Esophagus squamous epithelium (tissue), 5 donors: ENCODE results near the gene SAMD7. TPM values are rescaled to one million over a fixed set of nuclear protein-coding genes. Genes with fewer than 3 reads are reported as not detected.

Experiments used
- DNase-seq: peaks from one replicate; lab custom pipeline; 2025; lab: John Stamatoyannopoulos, UW
- H3K27ac ChIP-seq, 4 donors: fragments of 200-600 bp; sonication (generic); one replicate each; pipeline ENCODE4 v1.5.1; 2016 to 2019; ENCODE audit warnings: mild to moderate bottlenecking in 1 of 4
- H3K27me3 ChIP-seq, 4 donors: fragments of 200-600 bp; sonication (generic); 1 replicate in 3 of 4; 2 replicates in 1 of 4; pipeline versions ENCODE4 v1.5.1 to v1.6.0; 2017 to 2021; ENCODE audit warnings: antibody characterized with exemption in 1 of 4
- H3K36me3 ChIP-seq, 3 donors: fragments of 200-600 bp; sonication (generic); one replicate each; pipeline ENCODE4 v1.5.1; 2016 to 2019
- H3K4me1 ChIP-seq, 3 donors: fragments of 200-600 bp; sonication (generic); one replicate each; pipeline ENCODE4 v1.5.1; 2017 to 2019
- H3K4me3 ChIP-seq, 4 donors: fragments of 200-600 bp; sonication (generic); 1 replicate in 3 of 4; 2 replicates in 1 of 4; pipeline ENCODE4 v1.5.1; 2016 to 2019; ENCODE audit warnings: mild to moderate bottlenecking in 2 of 4, moderate library complexity in 1 of 4
- H3K9me3 ChIP-seq, 3 donors: fragments of 200-600 bp; sonication (generic); one replicate each; pipeline ENCODE4 v1.5.1; 2016 to 2019
- CTCF ChIP-seq, 6 experiments: fragments of 450-650 bp in 4 of 6; fragments of 200-600 bp in 2 of 6; sonication (generic) in 2 of 6; IDR thresholded peaks; one replicate each; pipeline ENCODE4 v1.5.1; 2016 to 2019; ENCODE audit warnings: antibody characterized with exemption in 6 of 6, mild to moderate bottlenecking in 4 of 6, moderate library complexity in 4 of 6
- POLR2A ChIP-seq, 4 donors: fragments of 450-650 bp; IDR thresholded peaks; one replicate each; pipeline ENCODE4 v1.6.1; 2017; ENCODE audit warnings: antibody characterized with exemption in 4 of 4, mild to moderate bottlenecking in 4 of 4, moderate library complexity in 3 of 4
- WGBS, 2 donors: methylation state at CpG; one replicate each; pipeline ENCODE4 v1.1.5; 2018; 5-methylcytosine and 5-hydroxymethylcytosine counted together
- intact Hi-C: fragments of 100-400 bp; cut with DNase I; formaldehyde crosslinking; loops from one replicate; pipeline ENCODE4 v1.15.0; 2022
- total RNA-seq, 4 donors: library from RNA; depleted of rRNA; stranded (reverse); fragments of >200 nt; gene quantifications; one replicate each; pipeline ENCODE4 v1.1.0, GENCODE V29; 2016
- donor health status: DM: yes; HTN: yes; CAD: no.

SAMD7 gene
- total RNA-seq, 4 donors from 2014 or later, result not detected

- WGBS, 2 donors, result 67 to 71% methylated on average over 12 of the region's 12 CpGs
- no peak for DNase-seq
Observed at GRCh38 chr3:169865176-169865767, 46.1 kb upstream of the SAMD7 start.

GRCh38 chr3:169867584-169868210 is 43.7 kb upstream of the SAMD7 start:
- Histone ChIP-seq H3K9me3 (no peaks in the 10 kb centered on the region), H3K36me3 (no peaks in the 10 kb centered on the region), H3K4me1 (peaks cover 0 to 7% (median 0%) of the 10 kb centered on the region in 3 donors), H3K4me3 (no peak overlapping the region), H3K27ac (no peak overlapping the region), H3K27me3 (no peaks in the 10 kb centered on the region)
- 86 to 90% methylated on average over 3 of the region's 3 CpGs for WGBS, 2 donors
- intact Hi-C loops, result loop anchor here (10.0 kb wide), 1 partner anchor 157 kb away; no protein-coding TSS in a partner anchor
- TF ChIP-seq CTCF (IDR thresholded peaks at IDR 0.05) (no peak), POLR2A (IDR thresholded peaks at IDR 0.05) (no peak)
- no peak for DNase-seq

More at GRCh38 chr3:169865176-169865767, 46.1 kb upstream of the SAMD7 start:
- intact Hi-C loops, result loop anchor here (10.0 kb wide), 1 partner anchor 160 kb away; no protein-coding TSS in a partner anchor
- TF ChIP-seq POLR2A (IDR thresholded peaks at IDR 0.05) (no peak), CTCF (IDR thresholded peaks at IDR 0.05) (no peak)
- no peaks in the 10 kb centered on the region for H3K36me3 ChIP-seq
- no peak overlapping the region for H3K4me3 ChIP-seq
- no peak overlapping the region for H3K27ac ChIP-seq
- peaks cover 0 to 7% (median 0%) of the 10 kb centered on the region in 3 donors for H3K4me1 ChIP-seq
- H3K27me3 ChIP-seq, result no peaks in the 10 kb centered on the region
- no peaks in the 10 kb centered on the region for H3K9me3 ChIP-seq

GRCh38 chr3:169868369-169868768 is 43.0 kb upstream of the SAMD7 start:
- H3K4me3 ChIP-seq, result no peak overlapping the region
- TF ChIP-seq POLR2A (IDR thresholded peaks at IDR 0.05) (no peak), CTCF (IDR thresholded peaks at IDR 0.05) (no peak)
- no peaks in the 10 kb centered on the region for H3K9me3 ChIP-seq
- 69 to 72% methylated on average over 2 of the region's 2 CpGs for WGBS, 2 donors
- no peak for DNase-seq
- peaks cover 0 to 4% (median 0%) of the 10 kb centered on the region in 3 donors for H3K4me1 ChIP-seq
- H3K36me3 ChIP-seq, result no peaks in the 10 kb centered on the region
- H3K27me3 ChIP-seq, result no peaks in the 10 kb centered on the region
- no peak overlapping the region for H3K27ac ChIP-seq
- intact Hi-C loops, result loop anchor here (10.0 kb wide), 1 partner anchor 156 kb away; no protein-coding TSS in a partner anchor

- H3K27ac ChIP-seq, result no peak within 1 kb of the TSS
- H3K4me3 ChIP-seq, result no peak within 1 kb of the TSS
- TF ChIP-seq POLR2A (IDR thresholded peaks at IDR 0.05), result no peak
- no peaks in the 10 kb centered on the region for H3K36me3 ChIP-seq
- 63 to 64% methylated on average over 2 of the region's 2 CpGs for WGBS, 2 donors
- H3K4me1 ChIP-seq, result no peaks in the 10 kb centered on the region
- intact Hi-C loops, result loop anchor here (10.0 kb wide), 1 partner anchor 155 kb away; no protein-coding TSS in a partner anchor
- no peaks in the 10 kb centered on the region for H3K27me3 ChIP-seq
- H3K9me3 ChIP-seq, result no peaks in the 10 kb centered on the region
- DNase-seq, result no peak
Observed at GRCh38 chr3:169869484-169870220, 41.7 kb upstream of the SAMD7 start, which contains the start of gene LRRC31. LRRC31 (minus strand) TSS chr3:169869935; CDS start chr3:169869807, 128 bp downstream.

- no peak overlapping the region for H3K27ac ChIP-seq
- TF ChIP-seq CTCF (IDR thresholded peaks at IDR 0.05) (no peak), POLR2A (IDR thresholded peaks at IDR 0.05) (no peak)
- H3K4me3 ChIP-seq, result no peak overlapping the region
- no peaks in the 10 kb centered on the region for H3K4me1 ChIP-seq
- DNase-seq, result no peak
- intact Hi-C loops, result no loop called here
- no peaks in the 10 kb centered on the region for H3K36me3 ChIP-seq
- H3K27me3 ChIP-seq, result no peaks in the 10 kb centered on the region
- WGBS, 2 donors, result 69 to 75% methylated on average over 1 to 2 of the region's 2 CpGs
- H3K9me3 ChIP-seq, result no peaks in the 10 kb centered on the region
Observed at GRCh38 chr3:169871129-169871886, 40.1 kb upstream of the SAMD7 start.
